ENCODE results near the gene DNALI1. TPM values are rescaled to one million over a fixed set of nuclear protein-coding genes. Genes with fewer than 3 reads are reported as not detected.

Gene DNALI1
- 5.5 and 7.9 TPM in 2 replicates for total RNA-seq

DNA sequence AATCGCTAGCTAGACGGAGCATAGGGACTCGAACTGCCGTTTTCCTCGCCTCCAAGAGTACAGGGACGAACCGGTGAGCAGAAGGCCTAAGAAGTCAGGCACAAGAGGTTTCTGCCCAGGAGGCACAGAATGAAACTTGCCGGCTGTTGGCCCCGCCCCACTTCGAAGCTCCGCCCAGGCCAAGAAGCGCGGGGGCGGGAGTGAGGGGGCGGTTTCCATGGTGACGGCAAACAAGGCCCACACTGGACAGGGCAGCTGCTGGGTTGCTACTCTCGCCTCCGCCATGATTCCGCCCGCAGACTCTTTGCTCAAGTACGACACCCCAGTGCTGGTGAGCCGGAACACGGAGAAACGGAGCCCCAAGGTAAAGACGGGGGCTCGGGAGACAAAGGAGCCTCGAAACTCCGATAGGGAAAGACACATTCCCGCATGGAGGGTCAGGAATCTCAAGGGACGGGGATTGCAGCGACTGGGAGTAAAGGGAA is at the start of gene DNALI1:
Gene DNALI1, plus strand, starts transcription at position 229 of the 485 bp plus-strand sequence. Its CDS starts 55 bp downstream, at position 284.

DNA sequence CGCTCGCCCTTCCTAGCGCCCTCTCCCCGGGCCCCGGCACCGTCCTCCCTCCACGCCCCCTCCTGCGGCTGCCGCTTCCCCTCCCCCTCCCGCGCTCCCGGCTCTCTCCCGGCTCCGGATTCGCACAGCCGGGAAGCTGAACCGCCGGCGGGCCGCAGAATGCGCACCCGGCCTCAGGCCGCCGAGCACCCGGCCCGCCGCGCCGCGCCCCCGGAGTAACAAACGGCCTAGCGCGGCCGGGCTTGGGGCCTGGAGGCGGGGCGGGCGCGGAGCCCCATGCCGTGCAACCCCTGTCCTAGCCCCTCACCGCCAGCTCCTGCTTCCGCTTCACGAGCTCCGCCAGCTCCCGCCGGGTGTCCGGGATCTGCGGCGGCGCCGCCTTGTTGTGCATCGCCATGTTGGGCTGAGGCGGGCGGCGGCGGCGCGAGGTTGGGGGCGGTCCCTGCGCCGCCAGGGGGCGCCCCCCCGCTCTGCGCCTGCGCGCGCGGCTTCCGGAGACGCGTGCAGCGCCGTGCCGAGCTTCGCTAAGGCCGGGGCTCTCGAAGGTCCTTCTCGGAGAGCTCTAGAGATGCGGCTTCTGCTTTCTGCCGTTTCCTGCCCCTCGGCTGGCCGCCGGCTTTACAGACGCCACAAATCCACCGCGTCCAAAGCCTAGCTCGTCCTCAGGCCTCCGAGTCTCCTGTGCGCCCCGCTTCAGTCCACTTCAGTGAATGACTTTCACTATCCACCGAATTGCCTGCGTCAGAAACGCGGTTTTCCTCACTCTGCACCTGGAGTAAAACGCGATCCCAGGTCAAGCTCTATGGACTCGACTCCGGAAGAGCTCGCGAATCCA is 42.2 kb upstream of the DNALI1 start, which contains the start of gene MEAF6:
Gene MEAF6, minus strand, starts transcription at position 417 of the 835 bp plus-strand sequence. Its CDS starts 20 bp downstream, at position 397.

GRCh38 chr1:37553927-37554808 is 2.6 kb upstream of the DNALI1 start, which contains the start of gene SNIP1:
TSS of gene SNIP1 (minus strand) at chr1:37554293. CDS start at chr1:37554229, 64 bp downstream.

DNA sequence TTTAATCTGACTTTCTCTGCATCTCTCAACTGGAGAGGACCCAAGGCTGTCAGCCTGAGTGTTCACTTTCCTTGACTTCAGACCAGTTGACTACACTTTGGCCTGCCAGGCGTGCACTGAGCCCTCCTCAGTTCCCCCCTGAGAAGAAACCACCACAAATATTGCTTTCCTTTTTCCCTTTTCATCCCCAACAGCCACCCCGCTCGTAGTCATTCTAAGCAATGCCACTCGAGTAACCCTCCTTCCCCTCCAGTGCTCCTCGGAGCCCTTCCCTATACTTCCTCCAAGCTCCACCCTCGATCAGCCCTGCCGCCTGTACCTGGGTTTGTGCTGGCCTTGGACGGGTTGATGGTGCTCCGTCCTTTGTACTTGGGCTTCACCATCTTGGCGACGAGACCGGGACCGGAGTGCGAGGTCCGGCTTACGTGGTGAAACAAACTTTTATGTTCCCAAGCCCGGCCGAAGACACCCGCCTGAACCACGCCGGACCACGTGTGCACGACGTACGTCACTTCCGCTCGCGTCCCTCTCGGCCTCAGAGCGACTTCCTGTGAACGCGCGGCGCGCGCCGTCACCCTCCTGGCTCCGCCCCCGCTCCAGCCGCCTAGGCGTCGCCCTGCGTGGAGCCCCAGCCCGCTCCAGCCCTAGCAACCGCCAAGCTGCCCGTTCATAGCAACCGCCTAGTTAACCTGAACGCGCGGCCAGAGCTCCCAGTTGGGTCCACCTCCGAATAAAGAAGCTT is 38.9 kb downstream of the DNALI1 start, which contains the start of gene GNL2:
Gene GNL2, minus strand, starts transcription at position 498 of the 742 bp plus-strand sequence. Its CDS starts 115 bp downstream, at position 383.

Other genes starting within 250 kb of the DNALI1 start
- 10.8 and 11.6 TPM in 2 replicates for gene ZC3H12A, start 82.4 kb upstream of the DNALI1 start, total RNA-seq
- 57.6 and 75.9 TPM in 2 replicates for gene MEAF6, start 42.2 kb upstream of the DNALI1 start, total RNA-seq
- gene SNIP1, start 2.6 kb upstream of the DNALI1 start, total RNA-seq = 15.9 and 21.7 TPM in 2 replicates
- gene GNL2, start 39.0 kb downstream of the DNALI1 start, total RNA-seq = 56.4 and 66.9 TPM in 2 replicates
- gene RSPO1, start 78.0 kb downstream of the DNALI1 start, total RNA-seq = 0.15 and 0.83 TPM in 2 replicates
- gene CDCA8, start 135.6 kb downstream of the DNALI1 start, total RNA-seq = 1.5 and 16.4 TPM in 2 replicates
- 0.15 TPM in 1 of 2 replicates, not detected in the other for gene EPHA10, start 208.2 kb downstream of the DNALI1 start, total RNA-seq
- gene MANEAL, start 236.9 kb downstream of the DNALI1 start, total RNA-seq = 0.15 and 1.8 TPM in 2 replicates